IPS-18a (cell line): ENCODE measurements around the gene LRPAP1.

Experiments
- H3K27ac ChIP-seq: one replicate; pipeline ENCODE4 v1.5.1; 2013; ENCODE audit warnings: low read length
- H3K27me3 ChIP-seq: one replicate; pipeline ENCODE4 v1.6.1; 2013; ENCODE audit warnings: mild to moderate bottlenecking, low read length; ENCODE audit not compliant: control insufficient read depth, insufficient read depth
- H3K36me3 ChIP-seq: one replicate; pipeline ENCODE4 v1.6.1; 2013; ENCODE audit warnings: low read depth, low read length; ENCODE audit not compliant: control insufficient read depth
- H3K4me1 ChIP-seq: one replicate; pipeline ENCODE4 v1.6.1; 2013; ENCODE audit warnings: low read depth, low read length; ENCODE audit not compliant: control insufficient read depth
- H3K4me3 ChIP-seq: one replicate; pipeline ENCODE4 v1.5.1; 2013; ENCODE audit warnings: low read length
- H3K9ac ChIP-seq: one replicate; pipeline ENCODE4 v1.6.1; 2013; ENCODE audit warnings: mild to moderate bottlenecking, low read length, moderate library complexity
- H3K9me3 ChIP-seq: one replicate; pipeline ENCODE4 v1.6.1; 2013; ENCODE audit warnings: low read depth, low read length; ENCODE audit not compliant: control insufficient read depth

Gene LRPAP1

DNA sequence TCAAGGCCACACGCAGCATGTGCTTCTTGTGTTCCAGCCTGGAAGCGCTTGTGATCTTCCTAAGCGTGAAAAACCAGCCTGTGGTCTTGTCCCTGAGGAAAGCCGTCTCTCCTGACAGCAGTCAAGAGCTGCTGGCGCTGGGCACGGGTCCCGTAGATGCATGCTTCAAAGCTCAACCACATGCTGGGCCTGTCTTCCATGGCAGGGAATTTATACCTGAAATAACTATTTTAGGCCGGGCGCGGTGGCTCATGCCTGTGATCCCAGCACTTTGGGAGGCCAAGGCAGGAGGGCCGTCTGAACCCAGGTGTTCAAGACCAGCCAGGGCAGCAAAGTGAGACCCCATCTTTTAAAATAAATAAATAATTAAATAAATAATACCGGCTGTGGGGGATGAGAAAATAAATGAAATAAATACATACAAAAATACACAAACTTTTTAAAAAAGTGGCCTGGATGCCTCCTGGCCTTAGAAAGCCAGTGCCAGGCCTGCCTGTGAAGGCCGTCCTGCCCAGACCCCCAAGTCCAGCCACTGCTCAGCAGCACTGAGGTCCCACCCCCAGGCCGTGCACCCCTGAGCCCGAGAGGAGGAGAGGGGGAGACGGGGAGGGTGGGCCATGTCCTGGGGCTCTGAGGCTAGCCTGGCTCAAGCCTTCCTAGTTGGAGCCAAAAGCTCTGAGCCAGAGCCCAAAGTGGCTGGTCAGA is 10.4 kb downstream of the LRPAP1 start:
- no peak overlapping the region for H3K4me3 ChIP-seq
- no peaks in the 10 kb centered on the region for H3K27me3 ChIP-seq
- no peak overlapping the region for H3K27ac ChIP-seq
- no peak overlapping the region for H3K9ac ChIP-seq
- no peaks in the 10 kb centered on the region for H3K9me3 ChIP-seq
- H3K36me3 ChIP-seq, result peaks cover 45% of the 10 kb centered on the region
- H3K4me1 ChIP-seq, result no peaks in the 10 kb centered on the region

DNA sequence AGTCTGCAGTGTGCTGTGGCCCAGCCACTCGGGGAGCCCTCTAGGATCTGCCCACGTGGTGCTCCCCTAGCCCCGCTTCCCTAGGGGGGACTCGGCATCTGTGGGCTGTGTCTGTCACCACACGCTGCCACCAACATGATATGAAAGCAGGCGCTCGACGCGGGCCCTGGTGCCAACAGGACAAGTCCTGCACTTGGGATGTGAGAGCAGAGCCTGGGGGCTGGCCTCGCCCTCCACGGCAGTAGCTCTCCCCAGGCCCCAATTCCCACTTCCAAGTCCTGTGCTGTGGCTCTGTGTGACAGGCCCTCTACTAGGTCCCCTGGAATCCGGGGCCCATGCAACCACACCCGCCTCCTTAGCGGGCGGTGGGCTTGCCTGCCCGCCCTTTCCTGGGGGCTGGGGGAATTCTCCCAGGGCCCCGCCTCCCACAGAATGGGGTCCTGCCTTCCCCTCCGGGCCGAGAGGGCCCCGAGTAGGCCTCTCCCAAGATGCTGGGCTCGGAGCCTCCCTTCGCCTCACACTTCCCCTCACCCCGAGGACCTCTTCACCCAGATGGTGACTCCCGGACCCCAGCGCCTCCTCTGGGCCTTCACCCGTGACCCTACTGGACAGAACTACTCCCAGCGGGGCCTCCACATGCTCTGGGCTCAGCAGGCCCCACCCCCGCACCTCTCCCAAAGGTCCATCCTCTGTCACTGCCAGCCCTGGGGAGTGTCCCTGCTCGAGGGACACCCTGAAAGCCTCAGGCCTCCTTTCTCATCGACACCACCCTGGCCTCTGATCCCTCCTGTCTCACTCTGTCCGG is 11.2 kb downstream of the LRPAP1 start:
- H3K27me3 ChIP-seq, result no peaks in the 10 kb centered on the region
- no peak overlapping the region for H3K27ac ChIP-seq
- peaks cover 52% of the 10 kb centered on the region for H3K36me3 ChIP-seq
- no peaks in the 10 kb centered on the region for H3K9me3 ChIP-seq
- no peak overlapping the region for H3K4me3 ChIP-seq
- H3K9ac ChIP-seq, result no peak overlapping the region
- H3K4me1 ChIP-seq, result no peaks in the 10 kb centered on the region

DNA sequence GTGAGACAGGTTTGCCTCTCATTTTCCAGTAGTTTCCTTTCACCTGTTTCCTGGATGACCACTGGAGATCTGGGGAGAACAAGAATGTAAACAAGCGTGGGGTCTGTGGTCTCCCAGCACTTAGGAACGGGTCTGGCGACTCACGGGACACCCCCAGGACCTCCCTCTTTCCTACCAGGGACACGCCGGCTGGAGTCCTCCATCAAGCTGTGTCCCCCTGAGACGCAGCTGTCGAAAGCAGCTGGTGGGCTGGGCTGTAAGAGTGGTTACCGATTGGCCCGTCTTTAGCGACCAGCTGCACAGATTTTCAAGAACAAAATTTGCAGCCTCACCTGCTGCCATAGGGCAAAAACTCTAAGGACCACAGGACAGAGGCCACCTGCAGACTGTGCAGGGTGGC is 11.9 kb downstream of the LRPAP1 start:
- H3K4me3 ChIP-seq, result no peak overlapping the region
- no peaks in the 10 kb centered on the region for H3K9me3 ChIP-seq
- peaks cover 57% of the 10 kb centered on the region for H3K36me3 ChIP-seq
- H3K27me3 ChIP-seq, result no peaks in the 10 kb centered on the region
- no peak overlapping the region for H3K9ac ChIP-seq
- H3K27ac ChIP-seq, result no peak overlapping the region
- H3K4me1 ChIP-seq, result no peaks in the 10 kb centered on the region

DNA sequence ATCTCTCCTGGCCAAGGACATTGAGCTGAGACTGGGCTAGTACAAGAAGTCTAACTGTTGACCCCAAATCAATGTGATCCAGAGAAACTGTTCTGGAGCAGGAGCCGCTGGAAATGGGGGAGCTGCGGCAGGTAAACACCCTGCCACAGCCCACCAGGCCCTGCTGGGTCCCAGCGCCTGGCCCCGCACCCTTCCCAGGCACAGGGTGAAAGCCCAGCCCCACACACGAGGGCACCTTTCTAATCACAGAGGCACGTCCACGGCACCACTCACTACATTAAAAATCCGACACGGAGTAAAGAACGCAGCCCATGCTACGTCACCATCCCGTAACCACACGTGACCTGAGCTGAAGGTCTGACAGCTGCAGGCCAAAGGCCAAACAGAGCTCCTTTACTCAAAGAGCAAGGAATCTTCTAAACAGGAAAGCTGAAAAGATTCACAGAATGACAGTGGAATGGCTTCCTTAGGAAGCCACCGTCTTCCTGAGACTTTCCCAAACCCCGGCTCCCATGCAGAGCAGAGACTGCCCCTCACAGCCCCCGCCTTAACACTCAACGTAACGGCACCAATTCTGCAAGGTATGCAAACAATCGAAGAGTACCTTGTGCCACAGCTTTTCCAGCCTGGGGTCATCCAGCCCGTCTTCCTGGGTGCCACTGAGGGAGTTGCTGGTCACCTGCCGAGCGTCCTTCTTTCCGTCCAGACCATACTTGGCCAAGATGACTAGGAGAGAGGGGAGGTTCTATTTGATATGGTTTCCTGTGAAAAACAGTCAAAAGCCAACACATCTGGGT is 12.6 kb downstream of the LRPAP1 start:
- no peaks in the 10 kb centered on the region for H3K9me3 ChIP-seq
- no peaks in the 10 kb centered on the region for H3K4me1 ChIP-seq
- no peak overlapping the region for H3K27ac ChIP-seq
- H3K36me3 ChIP-seq, result peaks cover 54% of the 10 kb centered on the region
- no peak overlapping the region for H3K9ac ChIP-seq
- H3K27me3 ChIP-seq, result no peaks in the 10 kb centered on the region
- no peak overlapping the region for H3K4me3 ChIP-seq

DNA sequence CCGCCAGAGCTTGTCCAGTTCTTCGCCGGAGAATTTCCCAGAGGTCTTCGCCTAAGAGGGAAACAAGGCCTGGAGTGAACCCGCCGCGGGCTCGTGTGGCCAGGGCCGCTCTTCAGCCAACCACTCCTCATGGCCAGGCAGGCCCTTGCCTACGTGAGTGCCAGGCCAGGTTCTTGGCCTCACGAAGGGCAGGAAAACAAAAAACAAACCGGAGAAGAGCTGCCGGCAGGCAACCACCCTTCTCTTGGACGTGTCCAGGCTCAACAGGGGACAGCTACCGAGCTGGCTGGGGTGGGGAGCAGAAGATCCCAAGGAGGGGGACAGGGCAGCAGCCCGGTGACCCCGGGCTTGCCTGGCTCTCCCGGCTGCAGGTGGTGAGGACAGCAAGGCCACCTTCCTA is 13.3 kb downstream of the LRPAP1 start:
- no peaks in the 10 kb centered on the region for H3K9me3 ChIP-seq
- H3K4me3 ChIP-seq, result no peak overlapping the region
- H3K9ac ChIP-seq, result no peak overlapping the region
- no peaks in the 10 kb centered on the region for H3K4me1 ChIP-seq
- no peaks in the 10 kb centered on the region for H3K27me3 ChIP-seq
- peaks cover 55% of the 10 kb centered on the region for H3K36me3 ChIP-seq
- H3K27ac ChIP-seq, result no peak overlapping the region

DNA sequence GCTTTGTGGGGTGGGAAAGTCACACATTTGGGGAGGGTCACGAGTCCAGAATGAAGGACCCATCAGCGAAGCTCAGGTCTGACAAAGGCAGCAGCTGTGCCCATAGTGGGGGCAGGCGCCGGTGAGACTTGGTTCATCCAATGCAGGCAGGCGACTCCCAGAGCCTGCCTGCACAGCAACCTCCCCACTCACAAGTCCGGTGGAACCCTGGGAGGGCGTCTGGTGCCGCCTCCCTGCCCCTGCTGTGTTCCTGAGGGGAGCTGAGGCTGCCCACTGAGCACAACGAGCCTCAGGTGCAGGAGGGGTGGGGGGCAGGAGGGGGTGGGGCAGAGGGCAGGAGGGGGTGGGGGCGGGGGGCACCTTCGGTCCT is 13.7 kb downstream of the LRPAP1 start:
- no peaks in the 10 kb centered on the region for H3K4me1 ChIP-seq
- H3K36me3 ChIP-seq, result peaks cover 54% of the 10 kb centered on the region

DNA sequence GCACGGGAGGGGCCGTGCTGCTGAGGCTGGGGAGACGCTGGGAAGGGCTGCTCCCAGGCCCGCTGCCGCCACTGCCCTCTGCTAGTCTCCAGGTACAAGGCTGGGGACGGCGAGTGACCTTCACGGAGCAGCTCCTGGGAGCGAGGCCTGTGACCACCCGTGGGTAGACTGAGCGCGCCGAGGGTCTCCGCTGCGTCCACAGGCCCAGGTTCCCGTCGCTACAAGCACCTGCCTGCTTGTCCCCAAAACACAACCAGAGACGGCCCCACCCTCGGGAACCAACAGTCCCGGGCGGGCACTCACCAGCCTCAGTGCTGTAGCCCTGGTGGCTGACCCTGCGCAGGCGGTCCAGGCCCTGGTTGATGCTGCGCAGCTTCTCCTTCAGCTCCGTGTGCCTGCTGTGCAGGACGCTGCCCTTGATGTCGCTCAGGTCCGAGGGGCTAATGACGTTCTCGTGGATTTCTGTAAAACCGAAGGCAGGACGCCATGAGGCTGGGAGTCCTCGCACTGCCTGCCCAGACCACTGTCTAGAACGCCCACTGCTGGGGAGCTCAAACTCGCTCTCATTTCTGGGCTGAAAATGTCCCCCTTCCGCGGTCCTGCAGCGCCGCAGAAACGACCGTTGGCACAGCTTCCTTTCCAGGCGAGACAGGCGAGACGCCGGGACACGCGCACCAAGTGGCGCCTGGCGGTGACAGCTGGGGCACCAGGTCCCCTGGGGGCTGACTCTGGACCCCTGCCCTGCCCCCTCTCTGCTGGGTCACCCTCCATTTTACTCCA is 14.3 kb downstream of the LRPAP1 start:
- H3K27me3 ChIP-seq, result no peaks in the 10 kb centered on the region
- H3K36me3 ChIP-seq, result peaks cover 52% of the 10 kb centered on the region
- H3K27ac ChIP-seq, result no peak overlapping the region
- no peak overlapping the region for H3K4me3 ChIP-seq
- H3K9ac ChIP-seq, result no peak overlapping the region
- H3K9me3 ChIP-seq, result no peaks in the 10 kb centered on the region
- H3K4me1 ChIP-seq, result no peaks in the 10 kb centered on the region

More for the DNA sequence above, 13.7 kb downstream of the LRPAP1 start:
- no peak overlapping the region for H3K9ac ChIP-seq
- no peaks in the 10 kb centered on the region for H3K27me3 ChIP-seq
- no peak overlapping the region for H3K27ac ChIP-seq
- H3K9me3 ChIP-seq, result no peaks in the 10 kb centered on the region
- no peak overlapping the region for H3K4me3 ChIP-seq

DNA sequence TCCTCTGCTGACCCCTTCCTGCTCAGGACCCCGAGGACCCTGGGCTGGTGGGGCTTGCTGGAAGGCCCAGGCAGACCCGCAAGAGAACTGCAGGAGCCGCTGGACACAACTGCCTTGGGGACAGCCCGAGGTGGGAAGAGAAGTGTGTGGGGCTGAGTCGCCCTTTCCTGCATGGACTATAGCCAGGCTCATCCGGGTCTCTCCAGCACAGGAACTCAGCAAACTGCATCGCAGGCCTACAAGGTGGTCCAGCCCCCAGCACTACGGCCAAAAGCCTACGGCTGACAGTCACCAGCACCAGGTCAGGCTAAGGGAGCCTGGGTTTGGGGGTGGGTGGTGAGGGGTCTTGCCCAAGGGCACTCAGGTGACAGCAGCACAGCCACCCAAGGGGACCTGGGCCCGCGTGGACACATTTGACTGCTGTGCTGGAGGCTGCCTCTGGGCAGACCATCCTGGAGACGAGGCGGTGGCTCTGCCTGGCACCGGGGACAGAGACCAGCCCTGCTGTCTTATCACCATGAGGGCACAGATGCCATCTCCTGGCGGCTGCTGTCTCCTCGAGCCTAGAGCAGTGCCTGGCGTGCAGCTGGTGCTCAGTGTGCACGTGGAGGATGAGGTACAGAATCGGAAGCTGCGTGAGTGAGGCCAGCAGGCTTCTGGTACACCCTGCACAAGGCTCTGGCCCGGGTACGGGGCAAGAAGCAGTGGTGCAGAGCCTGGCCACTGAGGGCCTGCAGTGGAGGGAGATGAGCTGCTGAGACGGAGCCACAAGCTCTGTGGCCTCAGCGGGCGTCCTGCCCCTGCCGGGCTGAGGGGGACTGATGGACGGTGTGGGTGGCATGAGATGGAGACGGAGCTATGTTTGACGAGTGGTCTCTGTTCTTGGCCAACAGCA is 15.1 kb downstream of the LRPAP1 start:
- peaks cover 59% of the 10 kb centered on the region for H3K36me3 ChIP-seq
- no peaks in the 10 kb centered on the region for H3K4me1 ChIP-seq
- H3K27me3 ChIP-seq, result no peaks in the 10 kb centered on the region
- H3K27ac ChIP-seq, result no peak overlapping the region
- no peaks in the 10 kb centered on the region for H3K9me3 ChIP-seq
- no peak overlapping the region for H3K4me3 ChIP-seq
- H3K9ac ChIP-seq, result no peak overlapping the region

DNA sequence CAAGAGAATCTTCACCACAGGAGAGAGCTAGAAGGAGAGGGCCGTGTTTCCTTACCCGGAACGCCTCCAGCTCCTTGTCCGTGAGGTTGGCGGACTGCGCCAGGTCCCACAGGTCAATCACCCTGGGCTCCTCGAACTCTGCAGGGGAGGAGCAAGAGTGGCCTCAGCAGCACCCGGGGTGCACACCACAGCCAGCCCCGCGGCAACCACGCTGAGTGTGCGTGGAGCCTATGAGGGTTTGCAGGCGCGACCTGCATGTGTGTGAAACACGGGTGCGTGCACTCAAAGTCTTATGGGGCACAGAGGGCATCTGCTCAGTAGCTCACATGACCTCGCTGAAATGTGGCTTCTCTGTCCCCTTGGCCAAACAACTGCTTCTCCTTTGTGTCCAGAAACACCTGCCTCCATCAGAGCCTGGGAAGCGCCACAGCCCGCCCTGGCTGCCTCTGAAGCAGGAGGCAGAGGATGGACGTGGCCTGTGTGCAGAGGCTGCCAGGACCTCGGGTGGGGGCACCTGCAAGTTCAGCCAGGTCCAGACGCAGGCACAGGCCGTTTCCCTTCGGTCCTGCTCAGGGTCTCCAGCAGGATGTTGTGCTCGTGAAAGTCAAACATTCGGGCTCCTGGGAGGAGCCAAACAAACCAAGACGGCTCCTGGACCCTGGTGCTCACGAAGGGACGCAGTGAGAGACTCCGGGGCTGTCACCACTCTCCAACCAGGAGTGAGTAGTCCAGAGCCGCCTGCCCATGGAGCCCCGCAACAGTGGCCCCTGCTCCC is 16.0 kb downstream of the LRPAP1 start:
- Histone ChIP-seq H3K36me3 (peaks cover 64% of the 10 kb centered on the region), H3K9me3 (no peaks in the 10 kb centered on the region), H3K4me1 (no peaks in the 10 kb centered on the region), H3K27ac (no peak overlapping the region), H3K4me3 (no peak overlapping the region), H3K27me3 (no peaks in the 10 kb centered on the region), H3K9ac (no peak overlapping the region)

DNA sequence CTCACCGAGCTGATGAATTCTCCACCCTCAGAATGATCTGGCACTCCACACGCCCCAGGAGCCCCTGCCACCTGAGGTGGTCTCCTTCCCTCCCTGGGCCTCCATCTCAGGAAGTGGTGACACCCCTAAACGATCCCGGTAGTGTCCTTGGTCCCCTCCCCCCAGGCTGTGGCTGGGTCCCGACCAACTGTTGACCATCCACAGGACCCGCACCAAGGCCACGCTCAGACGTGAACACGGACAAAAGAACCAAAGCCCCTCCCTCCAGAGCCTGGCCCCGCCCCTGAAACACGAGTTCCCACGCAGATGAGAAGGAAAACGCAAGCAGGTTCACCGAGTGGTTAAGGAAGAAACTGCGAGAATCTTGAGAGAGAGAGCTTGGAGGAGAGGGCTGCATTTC is 16.6 kb downstream of the LRPAP1 start:
- no peaks in the 10 kb centered on the region for H3K4me1 ChIP-seq
- H3K9ac ChIP-seq, result no peak overlapping the region
- H3K4me3 ChIP-seq, result no peak overlapping the region
- peaks cover 63% of the 10 kb centered on the region for H3K36me3 ChIP-seq
- no peak overlapping the region for H3K27ac ChIP-seq
- H3K27me3 ChIP-seq, result no peaks in the 10 kb centered on the region
- H3K9me3 ChIP-seq, result no peaks in the 10 kb centered on the region
